Ectodermal cell (in vitro differentiated cells): Measurements from ENCODE around the gene VSIG10L2.

Experiments used
- H3K27ac ChIP-seq: 2 replicates; pipeline ENCODE4 v1.7.0; 2013; ENCODE audit warnings: mild to moderate bottlenecking, low read depth, low read length; ENCODE audit not compliant: insufficient read depth, poor library complexity, severe bottlenecking
- H3K27me3 ChIP-seq: 2 replicates; pipeline ENCODE4 v1.7.0; 2013; ENCODE audit warnings: mild to moderate bottlenecking, low read length; ENCODE audit not compliant: insufficient read depth, control insufficient read depth, poor library complexity, severe bottlenecking
- H3K36me3 ChIP-seq: one replicate; pipeline ENCODE4 v1.7.0; 2013; ENCODE audit warnings: low read length; ENCODE audit not compliant: control insufficient read depth, insufficient read depth
- H3K4me1 ChIP-seq: one replicate; pipeline ENCODE4 v1.7.0; 2013; ENCODE audit warnings: low read length; ENCODE audit not compliant: control insufficient read depth, insufficient read depth
- H3K4me3 ChIP-seq: 2 replicates; pipeline ENCODE4 v1.7.0; 2013; ENCODE audit warnings: low read depth, low read length, control low read depth; ENCODE audit not compliant: insufficient read depth
- H3K9me3 ChIP-seq: 2 replicates; pipeline ENCODE4 v1.7.0; 2013; ENCODE audit warnings: mild to moderate bottlenecking, low read length, moderate library complexity; ENCODE audit not compliant: control insufficient read depth
- WGBS, 2 experiments: methylation state at CpG; one replicate each; pipeline ENCODE4 v1.1.7; 2013; ENCODE audit warnings: missing lambda C conversion rate in 2 of 2; 5-methylcytosine and 5-hydroxymethylcytosine counted together

The VSIG10L2 gene

DNA sequence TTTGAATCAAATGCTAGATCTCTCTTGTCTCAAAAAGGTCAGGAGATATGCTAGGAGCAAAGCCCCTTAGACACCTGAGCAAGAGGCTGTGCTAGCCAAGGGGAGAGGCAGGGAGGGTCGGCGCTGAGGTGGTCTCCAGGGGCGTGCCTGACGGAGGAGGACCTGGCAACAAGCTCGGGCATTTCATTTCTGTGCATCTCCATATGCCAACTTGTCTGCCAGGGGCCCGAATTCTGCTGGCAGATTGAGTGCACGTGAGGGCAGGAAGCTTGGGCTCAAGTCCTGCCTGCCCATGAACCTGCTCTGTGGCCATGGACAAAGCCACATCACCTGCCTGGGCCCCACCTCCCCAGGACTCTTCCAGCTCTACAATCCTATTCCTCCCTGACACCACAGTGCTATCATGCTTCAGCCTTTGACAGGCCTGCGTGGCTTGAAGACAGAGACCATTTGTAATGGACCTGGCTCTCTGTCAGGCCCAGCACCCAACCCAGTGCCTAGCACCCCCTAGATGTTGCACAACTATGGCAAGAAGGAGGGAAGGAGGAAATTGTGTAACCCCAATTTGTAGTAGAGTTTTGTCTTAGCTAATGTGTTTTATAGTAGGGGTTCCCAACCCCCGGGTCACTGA, 16.3 kb upstream of the VSIG10L2 start:
- no peaks in the 10 kb centered on the region for H3K9me3 ChIP-seq
- WGBS, 2 experiments: 94 to 95% methylated on average over 9 of the region's 9 CpGs
- no peaks in the 10 kb centered on the region for H3K36me3 ChIP-seq
- no peak overlapping the region for H3K27ac ChIP-seq
- peaks cover 13% of the 10 kb centered on the region for H3K4me1 ChIP-seq
- H3K27me3 ChIP-seq: no peaks in the 10 kb centered on the region
- H3K4me3 ChIP-seq: no peak overlapping the region

DNA sequence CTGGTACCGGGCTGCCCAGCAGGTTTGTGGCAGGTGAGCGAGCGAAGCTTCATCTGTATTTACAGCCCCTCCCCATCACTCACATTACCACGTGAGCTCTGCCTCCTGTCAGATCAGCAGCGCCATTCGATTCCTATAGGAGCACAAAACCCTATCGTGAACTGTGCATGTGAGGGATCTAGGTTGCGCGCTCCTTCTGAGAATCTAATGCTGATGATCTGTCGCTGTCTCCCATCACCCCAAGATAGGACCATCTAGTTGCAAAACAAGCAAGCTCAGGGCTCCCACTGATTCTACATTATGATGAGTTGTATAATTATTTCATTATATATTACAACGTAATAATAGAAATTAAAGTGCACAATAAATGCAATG, 15.8 kb upstream of the VSIG10L2 start:
- WGBS, 2 experiments: 90 to 92% methylated on average over 10 to 11 of the region's 11 CpGs
- Histone ChIP-seq H3K9me3 (no peaks in the 10 kb centered on the region), H3K36me3 (no peaks in the 10 kb centered on the region), H3K27ac (no peak overlapping the region), H3K27me3 (no peaks in the 10 kb centered on the region), H3K4me1 (peaks cover 11% of the 10 kb centered on the region), H3K4me3 (no peak overlapping the region)

DNA sequence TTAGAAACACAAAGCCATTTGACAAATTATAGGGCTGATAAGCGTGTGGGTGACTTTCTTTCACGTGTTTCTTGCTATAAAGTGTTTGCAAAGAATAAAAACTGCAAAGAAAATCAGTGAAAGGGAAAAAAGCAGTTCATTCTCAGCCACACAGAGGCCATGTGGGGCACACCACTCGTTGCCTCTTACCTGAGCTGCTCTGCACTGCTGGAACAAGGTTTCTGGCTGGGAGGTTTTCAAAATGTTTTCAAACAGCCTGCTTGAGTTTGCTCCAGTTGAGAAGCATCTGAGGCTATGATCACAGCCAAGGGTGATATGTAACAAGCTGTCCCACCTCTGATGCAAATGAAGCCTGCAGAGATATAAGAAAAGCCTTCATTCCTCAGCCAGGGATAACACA, 14.7 kb upstream of the VSIG10L2 start:
- Histone ChIP-seq H3K36me3 (no peaks in the 10 kb centered on the region), H3K9me3 (no peaks in the 10 kb centered on the region), H3K4me3 (no peak overlapping the region), H3K27me3 (no peaks in the 10 kb centered on the region), H3K4me1 (peaks cover under 1% of the 10 kb centered on the region), H3K27ac (no peak overlapping the region)
- 69 to 75% methylated on average over 3 of the region's 3 CpGs for WGBS, 2 experiments

DNA sequence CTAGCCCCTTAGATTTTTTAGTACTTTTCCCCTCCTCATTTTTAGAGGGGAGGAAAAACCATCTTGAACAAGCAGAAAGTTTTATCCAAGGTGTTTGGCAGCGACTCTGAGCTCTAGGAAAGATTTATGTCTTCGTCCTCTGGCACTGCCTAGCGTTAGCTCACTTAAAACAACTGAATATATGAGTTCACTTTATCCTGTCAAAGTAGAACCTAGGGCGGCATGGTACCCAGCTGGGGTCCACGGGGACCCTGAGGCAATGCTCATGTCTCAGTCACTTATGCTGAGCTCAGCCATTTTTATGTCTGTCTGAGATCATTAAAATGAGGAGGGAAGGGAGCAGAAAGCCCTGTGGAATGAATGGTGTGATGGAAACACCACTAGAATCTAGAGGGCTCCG, 14.2 kb upstream of the VSIG10L2 start:
- WGBS, 2 experiments: 89 to 92% methylated on average over 6 of the region's 6 CpGs
- Histone ChIP-seq H3K27me3 (no peaks in the 10 kb centered on the region), H3K36me3 (no peaks in the 10 kb centered on the region)

DNA sequence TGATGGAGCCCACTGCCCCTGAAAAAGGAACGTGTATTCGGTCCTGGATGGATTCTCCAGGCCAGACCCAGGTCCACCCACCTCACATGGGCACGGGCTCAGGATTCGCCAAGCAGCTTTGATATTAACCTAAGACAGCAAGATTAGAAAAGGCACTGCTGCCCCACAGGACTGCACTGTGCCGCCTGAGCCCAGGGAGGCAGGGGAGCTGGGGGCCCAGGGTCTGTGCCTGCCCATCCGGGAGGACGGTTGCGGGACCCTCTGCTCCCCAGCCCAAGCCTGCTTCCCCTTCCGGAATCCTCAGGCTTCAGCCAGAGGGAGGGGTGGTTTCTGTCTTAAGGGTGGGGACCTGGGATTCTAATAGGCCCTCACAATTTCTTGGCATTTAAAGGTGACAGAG, 13.5 kb upstream of the VSIG10L2 start:
- Histone ChIP-seq H3K27ac (no peak overlapping the region), H3K36me3 (no peaks in the 10 kb centered on the region), H3K4me3 (no peak overlapping the region), H3K9me3 (no peaks in the 10 kb centered on the region), H3K4me1 (no peaks in the 10 kb centered on the region), H3K27me3 (no peaks in the 10 kb centered on the region)
- 84 to 88% methylated on average over 9 of the region's 9 CpGs for WGBS, 2 experiments

More for the DNA sequence above, 14.2 kb upstream of the VSIG10L2 start:
- Histone ChIP-seq H3K27ac (no peak overlapping the region), H3K4me1 (no peaks in the 10 kb centered on the region), H3K4me3 (no peak overlapping the region), H3K9me3 (no peaks in the 10 kb centered on the region)

DNA sequence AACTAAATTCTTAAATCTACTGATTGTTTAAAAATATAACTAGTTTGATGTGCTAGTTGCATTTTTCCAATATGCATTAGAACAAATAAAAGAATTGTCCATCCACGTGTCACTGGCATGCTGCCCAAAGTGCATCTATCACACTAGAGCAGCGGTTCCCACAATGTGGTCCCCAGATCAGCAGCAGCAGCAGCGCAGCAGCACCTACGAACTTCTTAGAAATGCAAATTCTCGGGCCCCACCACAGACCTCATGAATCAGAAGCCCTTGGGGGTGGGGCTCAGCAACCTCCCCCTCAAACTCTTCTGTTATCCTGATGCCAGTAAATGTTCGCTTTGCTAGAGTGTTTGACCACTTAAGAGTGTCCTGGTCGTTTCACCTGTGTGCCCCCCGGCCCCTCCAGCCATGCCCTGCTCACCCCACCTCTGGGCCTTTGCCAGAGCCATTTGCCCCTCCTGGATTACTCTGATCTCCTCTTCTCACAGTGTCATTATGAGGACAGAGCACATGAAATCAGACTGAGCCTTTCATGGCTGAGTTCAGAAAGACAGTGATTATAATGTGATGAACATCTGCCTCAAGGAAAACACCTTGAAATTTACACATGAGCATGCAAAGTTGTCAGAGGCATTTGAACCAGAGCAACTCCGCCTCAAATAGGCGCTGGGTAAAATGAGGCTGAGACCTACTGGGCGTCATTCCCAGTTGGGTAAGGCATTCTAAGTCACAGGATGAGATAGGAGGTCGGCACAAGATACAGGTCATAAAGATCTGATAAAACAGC, 12.6 kb upstream of the VSIG10L2 start:
- no peak overlapping the region for H3K4me3 ChIP-seq
- no peaks in the 10 kb centered on the region for H3K4me1 ChIP-seq
- no peaks in the 10 kb centered on the region for H3K27me3 ChIP-seq
- no peaks in the 10 kb centered on the region for H3K9me3 ChIP-seq
- no peaks in the 10 kb centered on the region for H3K36me3 ChIP-seq
- no peak overlapping the region for H3K27ac ChIP-seq
- 52 to 55% methylated on average over 12 of the region's 12 CpGs for WGBS, 2 experiments

DNA sequence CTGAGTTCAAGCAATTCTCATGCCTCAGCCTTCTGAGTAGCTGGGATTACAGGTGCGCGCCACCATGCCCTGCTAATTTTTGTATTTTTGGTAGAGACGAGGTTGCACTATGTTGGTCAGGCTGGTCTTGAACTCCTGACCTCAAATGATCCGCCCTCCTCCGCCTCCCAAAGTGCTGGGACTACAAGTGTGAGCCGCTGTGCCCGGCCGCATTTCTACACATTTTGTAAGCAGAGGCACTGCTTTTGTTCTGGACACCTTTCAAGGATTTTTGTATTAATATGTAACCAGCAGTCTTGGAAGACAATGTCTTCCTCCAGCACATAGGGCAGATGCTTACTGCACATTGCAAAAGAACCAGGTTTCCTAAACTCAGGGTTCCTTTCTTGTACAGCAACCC, 11.4 kb upstream of the VSIG10L2 start:
- Histone ChIP-seq H3K27me3 (no peaks in the 10 kb centered on the region), H3K36me3 (no peaks in the 10 kb centered on the region), H3K4me1 (peaks cover 10% of the 10 kb centered on the region), H3K9me3 (no peaks in the 10 kb centered on the region), H3K27ac (no peak overlapping the region), H3K4me3 (no peak overlapping the region)
- 93 to 95% methylated on average over 8 of the region's 8 CpGs for WGBS, 2 experiments

DNA sequence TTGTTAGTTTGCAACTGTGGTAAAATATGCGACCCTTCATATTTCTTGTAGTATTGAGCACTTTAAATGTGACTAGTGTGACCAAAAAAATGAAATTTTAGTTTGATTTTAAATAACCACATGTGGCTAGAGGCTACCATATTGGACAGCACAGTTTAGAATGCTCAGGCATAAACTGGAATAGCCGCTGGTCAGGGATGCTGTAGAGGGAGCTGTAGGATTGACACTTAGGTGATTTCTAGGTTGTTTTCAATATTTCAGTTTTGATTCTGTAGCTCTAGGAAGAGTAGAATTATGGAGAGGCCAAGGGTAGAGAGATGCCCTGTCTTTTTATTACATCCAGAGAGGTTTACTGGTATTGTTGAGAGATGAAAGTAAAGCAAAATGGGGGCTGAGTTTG, 10.8 kb upstream of the VSIG10L2 start:
- Histone ChIP-seq H3K27ac (no peak overlapping the region), H3K4me1 (peaks cover 11% of the 10 kb centered on the region), H3K36me3 (no peaks in the 10 kb centered on the region), H3K27me3 (no peaks in the 10 kb centered on the region), H3K9me3 (no peaks in the 10 kb centered on the region), H3K4me3 (no peak overlapping the region)
- 95 to 98% methylated on average over 2 of the region's 2 CpGs for WGBS, 2 experiments

DNA sequence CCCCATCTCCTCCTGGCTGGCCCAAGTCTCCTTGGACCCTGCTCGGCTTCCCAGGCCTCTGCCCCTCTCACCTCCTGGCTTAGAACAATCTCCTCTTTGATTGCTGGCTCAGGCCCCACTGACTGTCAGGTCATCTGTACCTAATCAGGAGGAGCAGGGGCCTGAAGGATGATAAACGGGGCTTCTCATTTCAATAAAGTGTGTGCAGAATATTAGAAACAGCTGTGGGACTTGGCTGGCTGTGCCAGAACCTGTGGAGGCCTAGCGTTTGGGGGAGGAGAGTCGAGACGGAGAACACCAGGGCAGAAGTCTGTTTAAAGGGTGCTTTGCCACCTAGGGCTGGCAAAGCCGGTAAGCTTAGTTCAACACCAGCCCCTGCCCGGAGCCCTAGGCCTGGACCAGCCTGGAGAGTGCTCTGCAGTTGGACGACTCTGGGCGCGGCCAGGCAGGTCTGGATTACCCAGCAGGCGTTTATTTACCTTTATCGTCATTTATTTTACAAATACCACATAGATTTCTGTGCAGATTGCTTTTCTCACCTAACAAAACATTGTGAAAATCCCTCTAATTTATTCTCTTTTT, 10.1 kb upstream of the VSIG10L2 start:
- no peak overlapping the region for H3K27ac ChIP-seq
- no peaks in the 10 kb centered on the region for H3K36me3 ChIP-seq
- no peaks in the 10 kb centered on the region for H3K9me3 ChIP-seq
- no peak overlapping the region for H3K4me3 ChIP-seq
- no peaks in the 10 kb centered on the region for H3K27me3 ChIP-seq
- H3K4me1 ChIP-seq: peaks cover 11% of the 10 kb centered on the region
- 92 to 93% methylated on average over 12 of the region's 12 CpGs for WGBS, 2 experiments

DNA sequence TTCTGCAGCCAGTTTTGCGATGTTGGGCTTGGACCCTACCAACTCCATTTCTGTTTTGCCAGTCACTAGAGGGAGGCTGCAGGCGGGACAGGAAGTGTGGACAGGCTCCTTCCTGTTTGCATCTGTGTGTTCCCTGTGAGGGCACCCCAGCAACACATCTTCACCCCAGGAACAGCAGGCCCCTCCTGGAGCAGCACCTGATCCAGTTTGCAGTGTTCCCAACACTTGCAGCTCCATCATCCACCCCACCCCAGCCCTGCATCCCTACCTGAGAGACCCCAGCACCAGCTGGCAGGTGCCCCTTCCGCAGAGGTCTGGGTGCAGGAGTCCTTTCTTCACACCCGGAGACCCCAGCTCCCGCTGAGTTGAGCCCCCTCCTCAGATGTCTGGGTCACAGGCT, 7.4 kb upstream of the VSIG10L2 start:
- peaks cover 17% of the 10 kb centered on the region for H3K4me1 ChIP-seq
- WGBS, 2 experiments: 96 to 98% methylated on average over 5 of the region's 5 CpGs
- H3K9me3 ChIP-seq: no peaks in the 10 kb centered on the region
- H3K4me3 ChIP-seq: no peak overlapping the region
- no peak overlapping the region for H3K27ac ChIP-seq
- no peaks in the 10 kb centered on the region for H3K36me3 ChIP-seq
- H3K27me3 ChIP-seq: no peaks in the 10 kb centered on the region
